BE2C (cell line): ENCODE data around the gene GRAMD2B.

Experiments
- DNase-seq: peaks from one replicate; pipeline ENCODE4 v3.0.0-alpha.2; 2020
- H3K27me3 ChIP-seq: fragments of 250-450 bp; sonication (Bioruptor Pico); 2 replicates; pipeline ENCODE4 v1.5.1; 2020; ENCODE audit warnings: mild to moderate bottlenecking
- H3K36me3 ChIP-seq: fragments of 250-450 bp; sonication (Bioruptor Pico); 2 replicates; pipeline ENCODE4 v1.5.1; 2020; ENCODE audit warnings: mild to moderate bottlenecking
- H3K4me1 ChIP-seq: fragments of 250-450 bp; sonication (Bioruptor Pico); 2 replicates; pipeline ENCODE4 v1.5.1; 2020
- H3K4me3 ChIP-seq: 2 replicates; pipeline ENCODE4 v1.5.1; 2011; ENCODE audit warnings: low read depth, low read length
- H3K9me3 ChIP-seq: fragments of 250-450 bp; sonication (Bioruptor Pico); 2 replicates; pipeline ENCODE4 v1.5.1; 2020
- CTCF ChIP-seq: IDR thresholded peaks from 2 replicates; pipeline ENCODE4 v1.5.1; 2012; ENCODE audit warnings: mild to moderate bottlenecking, low read depth, low read length

Gene GRAMD2B

GRCh38 chr5:126402621-126403555 lies 20.3 kb upstream of the GRAMD2B start:
- no peaks in the 10 kb centered on the region for H3K36me3 ChIP-seq
- no peak overlapping the region for H3K4me3 ChIP-seq
- H3K4me1 ChIP-seq, result no peaks in the 10 kb centered on the region
- H3K27me3 ChIP-seq, result no peaks in the 10 kb centered on the region; the same call in 1 of the 2 replicates
- no peak for DNase-seq
- H3K9me3 ChIP-seq, result no peaks in the 10 kb centered on the region; the same call in 1 of the 2 replicates
- no peak for TF ChIP-seq CTCF

GRCh38 chr5:126403876-126404275 lies 19.3 kb upstream of the GRAMD2B start:
- no peak for DNase-seq
- no peaks in the 10 kb centered on the region; the same call in 1 of the 2 replicates for H3K27me3 ChIP-seq
- TF ChIP-seq CTCF, result no peak
- H3K9me3 ChIP-seq, result no peaks in the 10 kb centered on the region; the same call in 1 of the 2 replicates
- H3K4me1 ChIP-seq, result no peaks in the 10 kb centered on the region
- no peak overlapping the region for H3K4me3 ChIP-seq
- H3K36me3 ChIP-seq, result no peaks in the 10 kb centered on the region

GRCh38 chr5:126410623-126411022 lies 12.6 kb upstream of the GRAMD2B start:
- no peaks in the 10 kb centered on the region for H3K36me3 ChIP-seq
- no peak for TF ChIP-seq CTCF
- DNase-seq, result no peak

GRCh38 chr5:126413856-126414255 lies 9.4 kb upstream of the GRAMD2B start:
- TF ChIP-seq CTCF, result no peak
- no peaks in the 10 kb centered on the region for H3K36me3 ChIP-seq
- no peak overlapping the region for H3K4me3 ChIP-seq
- no peaks in the 10 kb centered on the region for H3K4me1 ChIP-seq
- peaks cover 7% of the 10 kb centered on the region for H3K27me3 ChIP-seq
- no peak for DNase-seq
- no peaks in the 10 kb centered on the region for H3K9me3 ChIP-seq

More at GRCh38 chr5:126410623-126411022, 12.6 kb upstream of the GRAMD2B start:
- Histone ChIP-seq H3K4me1 (no peaks in the 10 kb centered on the region), H3K27me3 (peaks cover 7% of the 10 kb centered on the region), H3K9me3 (no peaks in the 10 kb centered on the region), H3K4me3 (no peak overlapping the region)

GRCh38 chr5:126414874-126415502 lies 8.2 kb upstream of the GRAMD2B start:
- DNase-seq, result no peak

More at GRCh38 chr5:126414874-126415502, 8.2 kb upstream of the GRAMD2B start:
- Histone ChIP-seq H3K4me3 (no peak overlapping the region), H3K4me1 (no peaks in the 10 kb centered on the region), H3K9me3 (no peaks in the 10 kb centered on the region), H3K27me3 (peaks cover 7% of the 10 kb centered on the region), H3K36me3 (no peaks in the 10 kb centered on the region)
- TF ChIP-seq CTCF, result no peak
